ENCODE measurements around the gene MIDN. TPM values are rescaled to one million over a fixed set of nuclear protein-coding genes. Genes with fewer than 3 reads are reported as not detected.

MIDN gene
- total RNA-seq, 1 donor from 2014 or later, result 22.1 TPM

DNA sequence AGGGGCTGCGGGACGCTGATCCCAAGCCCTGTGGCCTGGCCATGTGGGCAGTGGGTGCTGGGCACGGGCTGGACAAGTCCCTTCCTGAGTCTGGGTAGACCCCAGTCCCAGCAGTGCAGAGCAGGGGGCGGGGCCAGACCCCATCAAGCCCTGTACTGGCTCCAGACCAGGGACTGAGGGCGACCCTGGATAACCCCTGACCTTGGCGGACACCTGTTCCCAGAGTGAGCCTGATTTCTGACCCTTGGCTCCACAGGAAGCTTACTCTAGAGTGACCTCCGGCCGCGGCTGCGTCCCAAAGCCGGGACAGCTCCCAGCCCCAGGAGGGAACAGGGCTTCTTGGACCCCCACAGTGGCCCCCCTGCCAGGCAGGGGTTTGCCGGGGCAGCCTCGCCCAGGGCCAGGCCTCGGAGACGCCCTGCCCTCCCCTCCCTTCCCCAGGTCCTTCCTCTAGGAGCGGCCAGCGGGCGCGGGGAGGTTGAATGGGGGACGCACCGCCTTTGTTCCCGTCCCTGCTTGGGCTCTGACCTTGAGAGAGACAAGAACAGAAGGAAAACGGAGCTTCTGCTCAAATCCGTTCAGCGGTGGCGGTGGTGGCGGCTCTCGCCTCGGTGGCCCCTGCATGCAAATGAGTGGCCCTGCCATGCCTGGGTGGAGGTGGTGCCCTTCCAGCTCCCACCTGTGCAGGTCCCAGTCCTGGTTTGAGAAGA is 35.0 kb downstream of the MIDN start:
- no peak for DNase-seq

DNA sequence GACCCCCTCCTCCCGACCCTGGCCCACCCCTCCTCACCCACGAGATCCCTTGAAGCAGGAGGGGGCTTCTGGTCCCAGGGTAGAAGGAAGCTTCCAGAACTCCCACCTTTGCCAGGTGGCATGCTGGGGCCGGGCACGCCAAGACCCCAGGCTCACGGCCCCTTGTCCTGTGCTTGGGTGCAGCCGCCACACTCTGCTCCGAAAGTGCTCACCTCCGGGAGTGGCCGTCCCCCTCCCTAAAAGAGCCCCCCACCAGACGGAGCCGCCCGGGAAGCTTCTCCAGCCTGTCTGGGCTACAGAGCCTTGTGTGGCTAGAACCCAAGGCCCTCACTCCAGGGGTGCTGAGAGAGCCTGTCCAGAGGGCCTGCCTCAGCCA is 35.5 kb downstream of the MIDN start:
- no peak for DNase-seq

- no peak for DNase-seq
These were observed 36.1 kb downstream of the MIDN start for GRCh38 chr19:1284293-1284978.

DNA sequence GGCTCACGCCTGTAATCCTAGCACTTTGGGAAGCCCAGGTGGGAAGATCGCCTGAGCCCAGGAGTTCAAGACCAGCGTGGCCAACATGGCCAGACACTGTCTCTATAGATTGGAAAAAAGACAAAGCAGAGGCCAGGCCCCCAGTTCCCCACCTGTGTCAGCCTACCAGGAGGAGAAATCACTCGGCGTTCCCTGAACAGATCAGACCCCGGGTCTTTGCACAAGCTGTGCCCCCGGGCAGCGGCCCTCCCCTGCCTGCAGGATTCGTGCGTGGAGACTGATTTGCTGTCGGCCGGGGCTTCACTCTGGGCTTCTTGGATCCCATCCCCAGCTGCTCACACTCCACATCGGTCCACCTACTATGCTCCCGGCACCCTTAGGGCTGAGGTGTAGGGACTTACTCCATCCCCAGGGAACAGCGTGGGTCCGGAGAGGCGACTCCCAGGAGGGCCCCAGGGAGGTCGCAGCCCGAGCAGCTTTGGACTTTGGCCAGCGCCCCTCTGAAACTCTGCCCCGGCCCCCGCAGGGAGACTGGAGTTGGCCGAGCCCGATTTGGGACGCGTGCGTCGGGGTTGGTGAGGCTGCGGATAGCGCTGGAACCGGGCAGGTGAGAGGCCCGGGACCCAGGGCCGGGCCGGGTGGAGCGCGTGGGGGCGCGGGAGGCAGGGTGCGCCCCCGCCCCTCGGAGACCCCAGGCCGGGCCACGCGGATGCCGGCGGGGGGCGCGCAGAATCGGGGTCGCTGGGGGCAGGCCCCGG is 36.8 kb downstream of the MIDN start:
- DNase-seq, result no peak

GRCh38 chr19:1285737-1286360 is 37.5 kb downstream of the MIDN start, which contains the start of gene EFNA2:
EFNA2 (plus strand) TSS chr19:1285873; CDS start chr19:1286169, 296 bp downstream.
- no peak for DNase-seq

DNA sequence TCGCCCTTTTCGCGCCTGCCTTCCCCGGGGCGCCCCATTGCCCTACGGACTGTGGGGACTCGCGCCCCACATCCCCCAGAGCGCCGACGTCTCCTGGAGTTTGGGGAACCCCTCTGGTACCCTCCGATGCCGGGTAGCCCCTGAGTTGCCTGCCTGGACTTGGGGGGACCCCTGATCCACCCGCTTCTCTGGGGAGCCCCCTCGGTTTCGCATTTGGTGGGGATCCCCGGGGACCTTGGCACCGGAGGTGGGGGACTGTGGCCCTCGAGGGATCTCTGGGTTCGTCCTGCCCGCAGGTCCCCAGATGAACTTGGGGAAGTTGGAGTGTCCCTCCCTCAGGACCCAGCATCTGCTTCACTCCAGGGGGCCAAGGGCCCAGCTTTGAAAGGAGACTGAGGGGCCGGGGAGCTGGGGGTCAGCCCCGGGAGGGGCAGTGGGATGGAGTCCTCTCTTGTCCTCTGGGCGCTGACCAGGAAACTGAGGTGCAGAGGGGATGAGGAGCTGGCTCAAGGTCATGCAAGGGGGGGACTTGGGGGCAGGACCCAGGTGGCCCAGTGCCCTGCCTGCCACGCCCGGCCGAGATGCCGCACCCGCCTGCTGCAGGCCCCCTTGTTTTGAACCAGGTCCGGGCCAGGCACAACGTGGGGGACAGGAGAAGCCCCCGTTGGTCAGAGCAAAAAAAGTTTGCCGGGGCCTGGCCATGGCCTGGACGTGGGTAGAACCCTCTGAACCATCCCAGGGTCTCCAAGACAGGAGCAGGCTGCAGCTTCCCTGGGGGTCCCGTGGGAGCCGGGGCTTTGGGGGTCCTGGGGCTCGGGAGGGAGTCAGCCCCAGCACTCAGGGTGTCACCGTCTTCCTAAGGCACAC is 38.3 kb downstream of the MIDN start:
- DNase-seq, result no peak

DNA sequence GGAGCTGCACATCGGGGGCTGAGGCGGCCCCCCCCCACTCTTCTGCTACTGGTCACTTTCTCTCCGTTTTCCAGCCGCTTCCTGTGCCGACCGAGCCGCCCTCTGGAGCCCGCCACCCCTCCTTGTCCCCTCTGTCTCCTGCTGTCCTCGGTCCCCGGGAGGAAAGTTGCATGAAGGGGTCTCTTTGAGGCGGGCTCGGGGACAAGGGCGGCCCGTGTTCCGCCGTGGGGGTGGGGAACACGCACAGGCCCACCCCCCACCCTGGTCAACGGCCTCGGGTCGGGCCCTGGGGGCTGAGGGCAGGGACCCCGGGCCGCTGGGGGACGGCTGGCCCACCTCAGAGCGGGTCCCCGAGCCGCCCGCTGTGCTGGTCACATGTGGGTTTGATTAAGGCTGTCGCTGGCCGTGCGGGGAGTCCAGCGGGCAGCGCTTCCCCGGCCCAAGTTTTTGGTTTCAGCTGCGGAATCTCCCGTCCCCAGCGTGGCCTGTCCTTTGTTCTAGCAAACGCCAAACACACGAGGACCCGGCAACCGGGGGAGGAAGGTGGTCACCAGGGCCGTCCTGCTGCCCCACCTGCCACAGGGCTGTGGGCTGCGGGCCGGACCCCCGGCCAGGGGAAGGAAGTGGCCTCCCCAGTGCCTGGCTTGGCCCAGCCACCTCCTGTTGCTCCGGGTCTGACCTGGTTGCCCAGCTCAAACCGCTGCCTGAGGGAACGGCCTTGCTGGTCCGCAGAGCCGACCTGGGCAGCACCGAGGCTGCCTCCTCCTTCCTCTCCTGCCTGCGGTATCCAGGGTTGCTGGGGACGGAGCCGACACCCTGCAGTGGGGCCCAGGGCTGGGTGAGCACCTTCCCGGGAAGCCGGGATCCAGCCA is 39.2 kb downstream of the MIDN start:
- no peak for DNase-seq

DNA sequence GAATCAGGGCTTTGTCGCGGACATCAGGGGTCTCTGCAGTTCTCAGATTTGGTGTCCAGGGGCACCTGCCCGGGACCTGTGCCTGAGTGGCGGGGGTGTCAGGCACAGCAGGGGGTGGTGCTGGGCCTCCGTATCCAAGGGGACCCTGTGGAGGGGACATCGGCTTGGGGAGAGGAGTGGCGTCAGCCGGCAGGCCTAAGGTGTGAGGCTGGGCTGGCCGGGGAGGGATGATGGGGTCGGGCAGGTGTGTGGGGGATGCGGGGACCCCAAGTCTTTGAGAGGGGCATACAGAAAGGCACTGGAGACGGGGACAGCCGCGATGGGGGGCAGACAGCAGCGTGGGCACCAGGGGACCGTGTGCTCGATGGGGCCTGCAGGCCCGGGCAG is 39.8 kb downstream of the MIDN start:
- DNase-seq, result no peak

- DNase-seq, result no peak
These were observed 40.7 kb downstream of the MIDN start for GRCh38 chr19:1288833-1289685.

DNA sequence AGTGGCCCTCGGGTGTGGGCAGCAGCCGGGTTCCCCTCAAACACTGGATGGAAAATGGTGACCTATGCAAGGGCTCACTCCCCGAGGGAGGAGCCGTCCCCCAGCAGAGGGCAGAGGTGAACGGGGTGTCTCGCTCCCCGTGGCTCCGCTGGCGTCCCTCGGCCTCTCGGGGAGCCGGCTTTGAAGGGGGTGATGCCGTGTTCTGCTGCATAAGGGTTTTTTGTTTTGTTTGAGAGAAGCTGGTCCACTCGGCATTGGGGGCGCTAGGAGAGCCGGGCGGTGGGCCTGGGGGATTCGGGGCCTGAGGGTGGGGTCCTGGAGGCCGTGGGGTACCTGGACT is 41.3 kb downstream of the MIDN start:
- no peak for DNase-seq

GRCh38 chr19:1290196-1290702 is 41.9 kb downstream of the MIDN start:
- no peak for DNase-seq

DNA sequence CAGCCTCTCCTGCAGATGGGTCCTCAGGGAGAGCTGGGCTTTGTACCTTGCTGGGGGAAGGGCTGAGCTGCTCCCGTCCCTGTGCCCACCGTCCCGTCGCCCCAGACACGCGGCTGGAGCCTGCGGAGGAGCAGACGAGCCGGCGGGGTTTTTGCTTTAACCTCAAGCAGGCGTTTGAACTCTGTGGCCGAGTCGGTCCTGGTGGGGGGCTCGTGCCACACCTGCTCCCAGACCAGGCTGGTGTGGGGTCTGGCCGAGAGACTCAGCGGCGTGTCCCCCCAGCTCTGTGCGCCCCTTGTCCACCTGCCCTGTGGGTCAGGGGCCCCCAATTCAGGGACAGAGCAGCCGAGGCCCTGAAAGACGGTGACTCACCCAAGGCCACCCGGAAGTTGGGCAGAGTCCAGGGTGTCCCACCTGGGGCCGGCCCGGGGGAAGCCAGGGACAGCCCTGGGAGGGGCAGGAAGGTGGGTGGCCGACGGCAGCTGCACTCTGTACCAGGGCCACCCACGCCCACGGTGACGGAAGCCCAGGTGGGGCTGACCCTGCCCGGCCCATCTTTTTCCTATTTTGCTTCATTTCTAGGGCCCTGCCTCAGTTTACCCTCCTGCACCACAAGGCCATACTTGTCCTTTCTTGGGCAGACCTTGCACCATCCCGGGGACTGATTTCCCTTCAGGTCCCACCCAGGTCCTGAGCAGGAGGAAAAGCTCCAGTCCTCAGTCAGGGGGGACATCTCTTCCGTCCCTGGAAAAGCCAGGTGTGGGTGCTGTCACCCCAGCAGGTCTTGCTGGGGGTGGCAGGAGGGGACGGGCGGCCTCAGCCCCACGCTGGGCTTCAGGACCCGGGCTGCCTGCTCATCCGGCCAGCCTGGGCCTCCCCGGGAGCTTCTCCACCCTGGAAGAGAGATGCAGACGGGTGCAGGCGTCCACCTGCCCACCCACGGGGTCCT is 42.6 kb downstream of the MIDN start:
- no peak for DNase-seq

DNA sequence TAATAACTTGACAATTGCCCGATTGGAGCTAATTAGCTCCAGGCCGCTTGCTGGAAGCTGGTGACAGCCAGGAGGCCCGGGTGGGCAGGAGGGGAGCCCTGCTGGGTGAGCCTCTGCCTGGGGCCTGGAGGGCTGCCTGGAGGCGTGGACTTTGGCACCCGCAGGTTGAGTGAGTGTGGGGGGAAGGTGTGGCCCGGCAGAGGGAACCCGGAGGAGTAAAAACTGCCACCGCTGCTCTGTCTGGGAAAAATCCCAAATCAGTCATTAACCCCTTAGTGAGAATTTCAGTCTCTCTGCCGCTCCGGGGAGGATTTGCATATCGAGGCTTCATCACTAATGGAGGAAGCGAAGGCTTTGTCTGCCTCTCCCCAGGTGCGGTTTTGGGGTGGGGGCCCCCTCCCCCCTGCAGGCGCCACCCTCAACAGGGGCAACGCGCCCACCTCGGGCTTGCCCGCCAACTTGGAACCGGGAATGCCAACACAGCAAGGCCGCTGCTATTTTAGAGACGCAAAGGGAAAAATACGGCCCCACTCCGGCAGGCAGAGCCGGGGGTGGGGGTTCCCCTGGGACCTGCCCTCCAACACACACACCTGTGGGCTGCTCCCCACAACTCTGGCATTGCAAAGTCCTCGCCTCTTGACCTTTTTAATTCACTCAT is 43.5 kb downstream of the MIDN start:
- DNase-seq, result no peak

- DNase-seq, result no peak
These were observed 44.2 kb downstream of the MIDN start for GRCh38 chr19:1292419-1293151.

DNA sequence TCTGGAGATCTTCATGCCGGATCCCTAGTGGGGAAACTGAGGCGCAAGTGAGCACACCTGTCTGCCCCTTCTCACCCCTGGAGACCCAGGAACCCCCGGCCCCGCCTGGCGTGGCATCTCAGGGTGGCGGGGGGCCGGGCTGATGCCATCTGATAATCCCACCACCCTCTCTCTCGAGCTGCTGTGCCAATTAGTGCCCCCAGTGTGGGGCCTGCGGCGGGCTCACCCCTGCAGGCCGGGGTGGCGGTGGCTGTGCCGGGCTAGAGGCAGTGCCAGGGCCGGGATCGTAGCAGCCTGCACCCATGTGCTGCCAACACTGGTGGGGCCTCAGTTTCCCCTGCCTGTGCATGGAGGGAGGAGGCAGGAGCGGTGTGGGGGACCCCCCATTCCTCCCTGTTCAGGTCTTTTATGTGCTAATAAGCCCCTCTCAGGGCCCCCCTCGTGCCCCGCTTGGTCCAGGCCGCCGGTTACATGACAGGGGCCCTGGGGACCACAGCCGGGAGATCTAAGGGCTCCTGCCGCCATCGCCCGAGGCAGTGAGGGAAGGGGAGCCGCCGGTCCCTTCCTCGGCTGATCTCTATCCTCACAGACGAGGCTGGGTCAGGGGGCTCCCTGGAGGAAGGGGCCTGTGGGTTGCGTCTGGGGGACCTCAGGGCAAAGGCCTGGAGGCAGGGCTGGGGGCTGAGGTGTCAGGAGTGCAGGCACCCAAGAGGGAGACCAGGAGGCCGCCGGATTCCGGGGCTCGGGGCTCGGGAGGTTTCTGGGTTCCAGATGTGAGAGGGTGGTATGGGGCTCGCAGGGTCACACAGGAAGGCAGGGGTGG is 45.6 kb downstream of the MIDN start:
- no peak for DNase-seq

DNA sequence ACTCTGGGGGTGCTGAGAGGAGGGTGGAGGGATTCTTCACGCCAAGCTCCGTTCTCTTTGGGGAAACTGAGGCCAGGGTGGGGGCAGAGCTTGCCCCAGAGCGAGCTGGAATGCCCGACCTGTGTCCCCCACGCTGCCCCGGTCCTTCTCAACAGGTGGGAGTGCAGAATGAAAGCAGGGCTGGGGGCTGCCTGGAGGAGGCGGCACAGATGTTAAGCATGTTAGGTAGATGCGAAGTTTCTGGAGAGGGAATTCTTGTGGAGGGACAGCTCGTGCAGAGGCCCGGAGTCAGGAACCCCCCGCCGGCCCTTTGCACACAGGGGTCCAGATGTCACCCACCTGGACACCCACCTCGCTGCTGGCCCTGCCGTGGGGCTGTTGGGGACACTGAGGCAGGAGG is 46.3 kb downstream of the MIDN start:
- DNase-seq, result no peak
